GM19023 (cell line): ENCODE data around the gene CPA5.
"Not testable (repeated sequence)": the region's sequence is repeated elsewhere in the genome, so short reads cannot be mapped to it uniquely, and the experiment has no call there.

Source experiments
- ATAC-seq: cut with Tn5 transposase; IDR thresholded peaks from one replicate; pipeline ENCODE4 v1.9.1; 2021; ENCODE audit warnings: mild to moderate bottlenecking, moderate library complexity; ENCODE audit not compliant: unreplicated experiment

The CPA5 gene

GRCh38 chr7:130374507-130374906 is 29.9 kb downstream of the CPA5 start:
- no peak for ATAC-seq

DNA sequence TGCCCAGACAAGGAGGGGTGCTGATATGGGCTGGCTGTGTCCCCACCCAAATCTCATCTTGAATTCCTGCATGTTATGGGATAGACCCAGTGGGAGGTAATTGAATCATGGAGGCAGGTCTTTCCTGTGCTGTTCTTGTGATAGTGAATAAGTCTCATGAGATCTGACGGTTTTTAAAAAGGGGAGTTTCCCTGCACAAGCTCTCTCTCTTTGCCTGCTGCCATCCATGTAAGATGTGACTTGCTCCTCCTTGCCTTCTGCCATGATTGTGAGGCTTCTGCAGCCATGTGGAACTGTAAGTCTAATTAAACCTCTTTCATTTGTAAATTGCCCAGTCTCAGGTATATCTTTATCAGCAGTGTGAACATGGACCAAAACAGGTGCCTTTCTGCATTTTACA is 31.8 kb downstream of the CPA5 start:
- not testable (repeated sequence) for ATAC-seq

DNA sequence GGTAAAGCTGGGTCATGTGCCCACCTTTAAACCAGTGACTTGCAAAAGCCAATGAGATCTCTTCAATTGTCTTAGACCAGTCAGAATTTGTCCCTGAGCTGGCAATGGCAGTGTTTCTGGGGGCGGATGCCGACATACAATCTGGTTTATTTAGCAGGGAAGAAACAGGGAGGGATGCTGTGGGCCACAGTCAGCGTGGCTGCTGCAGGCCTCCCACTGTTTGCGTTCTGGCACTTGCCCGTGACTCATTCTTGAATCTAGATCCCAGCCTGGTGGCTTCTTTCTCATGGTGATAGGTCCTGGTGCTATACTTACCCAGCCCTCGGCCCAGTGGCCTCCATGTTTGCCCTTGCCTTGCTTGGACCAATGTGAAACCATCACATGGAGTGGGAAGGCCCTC is 32.6 kb downstream of the CPA5 start:
- no peak for ATAC-seq

- no peak for ATAC-seq
Observed at GRCh38 chr7:130379019-130379418, 34.4 kb downstream of the CPA5 start.

DNA sequence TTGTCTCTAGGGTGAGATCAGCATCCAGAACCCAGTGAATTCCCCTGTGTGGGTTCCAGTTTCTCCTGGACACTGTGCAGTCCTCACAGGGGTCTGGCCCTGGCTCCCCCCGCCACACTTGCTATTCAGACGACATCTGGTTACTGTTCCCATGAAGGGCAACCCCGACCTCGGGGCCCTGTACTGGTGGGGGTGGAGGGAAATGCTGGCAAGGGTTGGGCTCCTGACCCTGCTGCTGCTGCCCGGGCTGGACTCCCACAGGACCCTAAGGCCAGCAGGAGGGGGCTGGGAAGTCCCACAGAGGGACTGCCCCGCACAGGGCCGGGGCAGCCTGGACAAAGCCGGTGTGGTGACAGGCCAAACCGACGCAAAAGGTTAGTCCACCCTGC is 34.9 kb downstream of the CPA5 start:
- ATAC-seq = no peak

- no peak for ATAC-seq
Observed at GRCh38 chr7:130379921-130380860, 35.6 kb downstream of the CPA5 start, which contains the start of gene CPA1. Gene CPA1 (plus strand): TSS chr7:130380494. CDS start chr7:130380521, 27 bp downstream.

DNA sequence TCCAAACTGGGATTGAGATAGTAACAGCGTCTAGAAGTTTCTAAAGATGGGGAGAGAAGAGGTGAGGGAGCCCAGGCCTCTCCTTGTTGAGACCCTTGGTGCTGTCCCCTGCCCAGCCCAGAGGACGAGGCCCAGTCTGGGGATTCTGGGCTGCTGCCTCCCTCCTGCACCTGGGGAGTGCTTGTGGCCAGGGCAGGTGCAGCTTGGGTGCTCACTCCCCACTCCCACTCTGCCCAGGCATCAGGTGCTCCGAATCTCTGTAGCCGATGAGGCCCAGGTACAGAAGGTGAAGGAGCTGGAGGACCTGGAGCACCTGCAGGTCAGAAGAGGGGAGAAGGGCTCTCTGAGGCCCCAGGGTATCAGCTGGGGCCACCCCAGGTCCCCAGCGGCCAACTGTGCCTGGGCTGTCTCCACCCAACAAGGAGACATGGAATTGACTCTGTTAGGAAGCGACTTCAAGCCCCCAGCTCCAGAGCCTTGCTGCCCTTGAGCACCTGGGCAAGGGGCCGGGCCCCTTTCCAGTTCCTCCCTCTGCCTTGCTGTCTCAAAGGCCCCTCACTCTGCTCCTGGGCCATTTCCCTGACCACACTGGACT is 36.3 kb downstream of the CPA5 start:
- no peak for ATAC-seq

DNA sequence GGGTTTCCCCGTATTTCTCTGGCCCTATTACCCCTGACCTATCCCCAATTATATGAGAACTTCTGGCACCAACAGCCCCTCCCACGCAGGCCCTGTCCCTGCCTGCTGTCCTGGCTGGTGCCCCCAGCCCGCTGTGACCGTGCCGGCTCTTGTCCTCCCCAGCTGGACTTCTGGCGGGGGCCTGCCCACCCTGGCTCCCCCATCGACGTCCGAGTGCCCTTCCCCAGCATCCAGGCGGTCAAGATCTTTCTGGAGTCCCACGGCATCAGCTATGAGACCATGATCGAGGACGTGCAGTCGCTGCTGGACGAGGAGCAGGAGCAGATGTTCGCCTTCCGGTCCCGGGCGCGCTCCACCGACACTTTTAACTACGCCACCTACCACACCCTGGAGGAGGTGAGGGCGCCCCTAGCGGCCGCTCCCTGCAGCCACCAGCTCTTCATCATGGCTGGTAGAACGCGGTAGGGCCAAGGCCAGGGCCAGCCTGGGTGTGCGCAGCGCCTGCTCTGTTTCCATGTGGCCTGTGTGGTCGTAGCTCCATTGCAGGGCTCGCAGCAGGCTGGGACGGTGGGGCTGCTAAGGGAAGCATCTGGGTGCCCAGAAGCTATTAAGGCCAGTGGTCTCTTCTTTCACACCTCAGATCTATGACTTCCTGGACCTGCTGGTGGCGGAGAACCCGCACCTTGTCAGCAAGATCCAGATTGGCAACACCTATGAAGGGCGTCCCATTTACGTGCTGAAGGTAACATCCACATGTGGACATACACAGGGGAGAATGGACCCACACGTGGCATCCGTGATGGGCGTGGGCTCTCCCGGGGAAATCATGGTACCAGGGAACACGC is 37.1 kb downstream of the CPA5 start:
- ATAC-seq = no peak

DNA sequence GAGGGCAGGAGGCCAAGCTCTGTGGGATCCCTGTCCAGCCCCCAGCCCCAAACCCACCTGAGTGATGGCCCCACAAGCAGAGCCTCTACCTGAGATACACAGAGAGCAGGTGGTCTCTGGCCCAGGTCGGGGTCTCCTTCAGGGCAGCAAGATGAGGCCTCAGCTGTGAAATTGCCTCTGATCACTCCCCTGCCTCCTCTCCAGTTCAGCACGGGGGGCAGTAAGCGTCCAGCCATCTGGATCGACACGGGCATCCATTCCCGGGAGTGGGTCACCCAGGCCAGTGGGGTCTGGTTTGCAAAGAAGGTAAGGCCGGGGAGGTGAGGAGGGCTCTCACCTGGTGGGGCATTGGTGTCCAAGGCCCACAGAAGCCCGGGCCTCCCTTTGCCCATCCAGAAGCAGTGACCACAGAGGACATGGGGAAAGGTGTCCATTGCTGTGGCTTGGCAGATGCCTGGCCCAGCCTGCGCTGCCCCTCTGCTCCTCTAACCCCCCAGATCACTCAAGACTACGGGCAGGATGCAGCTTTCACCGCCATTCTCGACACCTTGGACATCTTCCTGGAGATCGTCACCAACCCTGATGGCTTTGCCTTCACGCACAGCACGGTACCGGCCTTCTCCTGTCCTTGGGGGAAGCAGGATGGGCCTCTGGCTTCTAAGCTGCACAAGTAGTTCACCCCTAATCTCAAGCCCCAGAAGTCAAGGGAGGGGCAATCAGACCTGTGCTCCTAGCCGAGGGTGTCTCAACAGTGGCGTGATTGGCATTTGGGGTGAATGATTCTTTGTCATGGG is 38.8 kb downstream of the CPA5 start:
- ATAC-seq = no peak

- no peak for ATAC-seq
Observed at GRCh38 chr7:130384371-130384801, 39.8 kb downstream of the CPA5 start.

GRCh38 chr7:130384841-130385599 is 40.4 kb downstream of the CPA5 start:
- ATAC-seq = no peak

DNA sequence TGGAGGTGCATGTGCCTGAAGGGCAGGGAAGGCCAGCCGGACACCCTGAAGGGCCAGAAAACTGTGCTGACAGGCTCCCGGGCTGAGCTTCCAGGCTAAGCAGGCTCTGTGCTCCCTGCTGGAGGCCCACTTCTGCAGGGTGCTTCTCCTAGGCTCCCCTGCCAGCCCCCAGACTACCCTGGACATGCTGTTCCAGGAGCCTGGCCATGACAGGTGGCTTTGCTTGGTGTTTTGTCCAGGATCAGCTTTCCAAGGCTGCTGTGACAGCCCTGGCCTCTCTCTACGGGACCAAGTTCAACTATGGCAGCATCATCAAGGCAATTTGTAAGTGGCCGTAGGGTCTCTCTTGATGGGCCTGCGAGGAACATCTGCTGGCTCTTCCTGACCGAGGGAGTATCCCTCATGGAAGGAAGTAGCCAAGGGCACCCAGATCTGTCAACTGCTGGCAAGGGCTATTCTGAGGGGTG is 41.0 kb downstream of the CPA5 start:
- no peak for ATAC-seq

DNA sequence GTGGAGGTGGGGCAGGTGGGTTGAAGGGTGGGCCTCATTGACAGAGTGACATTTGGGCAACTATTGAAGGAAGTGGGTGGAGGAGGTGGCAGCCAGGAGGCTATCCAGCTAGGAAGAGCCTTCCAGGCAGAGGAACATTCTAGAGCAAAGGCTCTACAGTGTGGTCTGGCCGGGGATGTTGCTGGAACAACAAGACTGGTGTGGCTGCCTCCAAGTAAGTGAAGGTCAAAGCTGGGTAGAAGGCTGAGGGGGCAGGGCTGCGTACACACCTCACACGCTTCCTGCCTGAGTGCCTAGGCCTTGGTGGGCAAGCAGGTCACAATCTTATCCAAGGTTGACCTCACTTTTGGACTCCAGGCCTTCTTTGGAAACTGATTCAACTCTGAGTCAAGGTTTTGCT is 42.3 kb downstream of the CPA5 start:
- no peak for ATAC-seq

DNA sequence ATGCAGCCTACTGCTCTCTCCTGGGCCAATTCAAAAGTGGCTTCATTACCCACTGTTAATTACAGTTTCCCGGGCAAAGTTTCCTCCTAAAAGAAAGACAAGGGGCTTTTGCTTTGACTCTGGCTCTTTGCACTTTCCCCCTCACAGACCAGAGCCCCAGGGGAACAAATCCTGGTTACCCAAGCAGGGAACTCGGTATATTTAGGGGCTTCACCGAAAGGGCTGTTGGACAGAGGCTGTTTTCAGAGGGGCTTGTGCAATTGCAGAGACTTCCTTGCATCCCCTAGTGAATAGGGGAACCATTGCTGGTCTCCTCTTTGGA is 42.7 kb downstream of the CPA5 start:
- ATAC-seq = no peak

GRCh38 chr7:130387628-130388403 is 43.2 kb downstream of the CPA5 start:
- no peak for ATAC-seq

- ATAC-seq = no peak
Observed at GRCh38 chr7:130388671-130389070, 44.1 kb downstream of the CPA5 start.

GRCh38 chr7:130390486-130390885 is 45.9 kb downstream of the CPA5 start:
- ATAC-seq = no peak

- no peak for ATAC-seq
Observed at GRCh38 chr7:130393101-130393561, 48.5 kb downstream of the CPA5 start.

- no peak for ATAC-seq
Observed at GRCh38 chr7:130393841-130394411, 49.3 kb downstream of the CPA5 start.
